ENCODE data around the gene MED25. TPM values are rescaled to one million over a fixed set of nuclear protein-coding genes. Genes with fewer than 3 reads are reported as not detected.

The MED25 gene
- total and polyA plus RNA-seq, 2 experiments from 2014 or later, result 45.6 to 58.6 TPM

GRCh38 chr19:49835562-49835961, 17.5 kb downstream of the MED25 start:
- no peak for DNase-seq (ENCODE audit: low spot score)
- no peaks in the 10 kb centered on the region for H3K9me2 ChIP-seq (ENCODE audit: insufficient read depth)
- H2AFZ ChIP-seq, result no peak overlapping the region
- no peaks in the 10 kb centered on the region; the same call in 1 of the 2 replicates for H4K20me1 ChIP-seq (replicated peaks; ENCODE audit: insufficient read depth)
- no peaks in the 10 kb centered on the region for H3K4me1 ChIP-seq (ENCODE audit: insufficient read depth)
- TF ChIP-seq REST (IDR thresholded peaks at IDR 0.05; ENCODE audit: unreplicated experiment) (no peak), NANOG (IDR thresholded peaks at IDR 0.05; ENCODE audit: borderline replicate concordance) (no peak), ZNF331 (CRISPR knock-in tag; IDR thresholded peaks at IDR 0.05; ENCODE audit: low read depth) (no peak), JUNB (IDR thresholded peaks at IDR 0.05; ENCODE audit: unreplicated experiment) (no peak), STAT1 (IDR thresholded peaks at IDR 0.05; ENCODE audit: unreplicated experiment) (no peak), CREB1 (CRISPR knock-in tag; IDR thresholded peaks at IDR 0.05; ENCODE audit: low read depth) (no peak)
- H3K36me3 ChIP-seq (ENCODE audit: insufficient read depth), result no peaks in the 10 kb centered on the region
- no peak overlapping the region for H3K4me3 ChIP-seq
- H3K4me1 Mint-ChIP-seq, result peaks cover 4% of the 10 kb centered on the region
- ATAC-seq, result no peak
- no peak overlapping the region for H3K27ac Mint-ChIP-seq
- 0 out of 2 replicates have a peak, but pooled peaks cover under 1% of the 10 kb centered on the region for H3F3A ChIP-seq (replicated peaks; ENCODE audit: low read depth)
- H3K79me2 ChIP-seq (replicated peaks; ENCODE audit: insufficient read depth), result no peaks in the 10 kb centered on the region
- peaks cover 17% of the 10 kb centered on the region for H3K27me3 Mint-ChIP-seq (ENCODE audit: insufficient read depth, low read depth, poor library complexity)
- H3K36me3 Mint-ChIP-seq (ENCODE audit: low read depth), result peaks cover 58% of the 10 kb centered on the region
- H3K27ac ChIP-seq (ENCODE audit: low read depth), result no peak overlapping the region
- H3K9me3 Mint-ChIP-seq, result no peaks in the 10 kb centered on the region; the same call in 2 of the 3 replicates
- no peaks in the 10 kb centered on the region for H3K27me3 ChIP-seq (ENCODE audit: insufficient read depth)
- no peak overlapping the region for H3K4me3 Mint-ChIP-seq
- no peak overlapping the region for H3K4me2 ChIP-seq

- H3K9me2 ChIP-seq (ENCODE audit: insufficient read depth), result no peaks in the 10 kb centered on the region
- no peaks in the 10 kb centered on the region; the same call in 1 of the 2 replicates for H4K20me1 ChIP-seq (replicated peaks; ENCODE audit: insufficient read depth)
- H3K36me3 ChIP-seq (ENCODE audit: insufficient read depth), result no peaks in the 10 kb centered on the region
- peaks cover 19% of the 10 kb centered on the region for H3K27me3 Mint-ChIP-seq (ENCODE audit: insufficient read depth, low read depth, poor library complexity)
- H3K4me3 Mint-ChIP-seq, result no peak overlapping the region
- H3K36me3 Mint-ChIP-seq (ENCODE audit: low read depth), result peaks cover 58% of the 10 kb centered on the region
- peaks cover 6% of the 10 kb centered on the region for H3K4me1 Mint-ChIP-seq
- ATAC-seq (peak; percentile 41; the same call in 2 of the 3 replicates), DNase-seq (ENCODE audit: low spot score) (no peak)
- no peaks in the 10 kb centered on the region for H3K4me1 ChIP-seq (ENCODE audit: insufficient read depth)
- H3K4me3 ChIP-seq, result no peak overlapping the region
- no peaks in the 10 kb centered on the region for H3K27me3 ChIP-seq (ENCODE audit: insufficient read depth)
- H3K4me2 ChIP-seq, result no peak overlapping the region
- no peak overlapping the region for H2AFZ ChIP-seq
- H3K27ac Mint-ChIP-seq, result no peak overlapping the region
- H3K79me2 ChIP-seq (replicated peaks; ENCODE audit: insufficient read depth), result no peaks in the 10 kb centered on the region
- H3F3A ChIP-seq (replicated peaks; ENCODE audit: low read depth), result 0 out of 2 replicates have a peak, but pooled peaks cover 3% of the 10 kb centered on the region
- H3K27ac ChIP-seq (ENCODE audit: low read depth), result no peak overlapping the region
- TF ChIP-seq ETS1 (IDR thresholded peaks at IDR 0.05), result 0 out of 2 replicates have a peak, but pooled peaks have one; percentile 40
- TF ChIP-seq ZNF331 (CRISPR knock-in tag; IDR thresholded peaks at IDR 0.05; ENCODE audit: low read depth), result no peak
- no peaks in the 10 kb centered on the region; the same call in 2 of the 3 replicates for H3K9me3 Mint-ChIP-seq
These were observed 18.3 kb downstream of the MED25 start for GRCh38 chr19:49836176-49837008.

Measured in GM23338 (cell line).